ENCODE results near the gene DNAAF5.
A peak's percentile ranks its signal among the peaks of the same experiment; 100 is the strongest.

The DNAAF5 gene

DNA sequence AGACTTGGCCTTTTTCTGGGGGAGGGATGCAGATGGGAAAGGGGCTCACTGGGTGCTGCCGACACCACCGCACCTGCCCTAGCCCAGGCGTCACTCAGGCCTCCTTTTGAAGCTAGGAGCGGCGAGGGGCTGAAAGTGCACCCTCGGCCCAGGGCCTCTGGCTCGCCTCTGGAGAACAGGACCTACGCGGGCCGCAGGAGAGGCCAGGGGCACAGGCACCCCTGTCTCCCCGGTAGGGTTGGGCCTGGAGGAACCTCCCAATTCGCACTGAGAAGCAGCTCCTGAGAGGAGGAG is 47.1 kb downstream of the DNAAF5 start:
- H3K4me3 ChIP-seq, result no peak overlapping the region
- intact Hi-C loops (cut with DNase I; ENCODE audit: low total_unique reads), result loop anchor here (10.0 kb wide), 1 partner anchor 259 kb away; the partner anchor contains the start of gene PDGFA
- peaks cover 0 to 72% (median 33%) of the 10 kb centered on the region in 3 donors for H3K36me3 ChIP-seq
- no peaks in the 10 kb centered on the region for H3K9me3 ChIP-seq
- DNase-seq, result no peak
- no peaks in the 10 kb centered on the region for H3K27me3 ChIP-seq
- H3K4me1 ChIP-seq, result peaks cover 0 to 24% (median 18%) of the 10 kb centered on the region in 4 donors
- TF ChIP-seq, protein P1, sequence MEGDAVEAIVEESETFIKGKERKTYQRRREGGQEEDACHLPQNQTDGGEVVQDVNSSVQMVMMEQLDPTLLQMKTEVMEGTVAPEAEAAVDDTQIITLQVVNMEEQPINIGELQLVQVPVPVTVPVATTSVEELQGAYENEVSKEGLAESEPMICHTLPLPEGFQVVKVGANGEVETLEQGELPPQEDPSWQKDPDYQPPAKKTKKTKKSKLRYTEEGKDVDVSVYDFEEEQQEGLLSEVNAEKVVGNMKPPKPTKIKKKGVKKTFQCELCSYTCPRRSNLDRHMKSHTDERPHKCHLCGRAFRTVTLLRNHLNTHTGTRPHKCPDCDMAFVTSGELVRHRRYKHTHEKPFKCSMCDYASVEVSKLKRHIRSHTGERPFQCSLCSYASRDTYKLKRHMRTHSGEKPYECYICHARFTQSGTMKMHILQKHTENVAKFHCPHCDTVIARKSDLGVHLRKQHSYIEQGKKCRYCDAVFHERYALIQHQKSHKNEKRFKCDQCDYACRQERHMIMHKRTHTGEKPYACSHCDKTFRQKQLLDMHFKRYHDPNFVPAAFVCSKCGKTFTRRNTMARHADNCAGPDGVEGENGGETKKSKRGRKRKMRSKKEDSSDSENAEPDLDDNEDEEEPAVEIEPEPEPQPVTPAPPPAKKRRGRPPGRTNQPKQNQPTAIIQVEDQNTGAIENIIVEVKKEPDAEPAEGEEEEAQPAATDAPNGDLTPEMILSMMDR (IDR thresholded peaks at IDR 0.05), result no peak
- no peak overlapping the region for H3K27ac ChIP-seq

DNA sequence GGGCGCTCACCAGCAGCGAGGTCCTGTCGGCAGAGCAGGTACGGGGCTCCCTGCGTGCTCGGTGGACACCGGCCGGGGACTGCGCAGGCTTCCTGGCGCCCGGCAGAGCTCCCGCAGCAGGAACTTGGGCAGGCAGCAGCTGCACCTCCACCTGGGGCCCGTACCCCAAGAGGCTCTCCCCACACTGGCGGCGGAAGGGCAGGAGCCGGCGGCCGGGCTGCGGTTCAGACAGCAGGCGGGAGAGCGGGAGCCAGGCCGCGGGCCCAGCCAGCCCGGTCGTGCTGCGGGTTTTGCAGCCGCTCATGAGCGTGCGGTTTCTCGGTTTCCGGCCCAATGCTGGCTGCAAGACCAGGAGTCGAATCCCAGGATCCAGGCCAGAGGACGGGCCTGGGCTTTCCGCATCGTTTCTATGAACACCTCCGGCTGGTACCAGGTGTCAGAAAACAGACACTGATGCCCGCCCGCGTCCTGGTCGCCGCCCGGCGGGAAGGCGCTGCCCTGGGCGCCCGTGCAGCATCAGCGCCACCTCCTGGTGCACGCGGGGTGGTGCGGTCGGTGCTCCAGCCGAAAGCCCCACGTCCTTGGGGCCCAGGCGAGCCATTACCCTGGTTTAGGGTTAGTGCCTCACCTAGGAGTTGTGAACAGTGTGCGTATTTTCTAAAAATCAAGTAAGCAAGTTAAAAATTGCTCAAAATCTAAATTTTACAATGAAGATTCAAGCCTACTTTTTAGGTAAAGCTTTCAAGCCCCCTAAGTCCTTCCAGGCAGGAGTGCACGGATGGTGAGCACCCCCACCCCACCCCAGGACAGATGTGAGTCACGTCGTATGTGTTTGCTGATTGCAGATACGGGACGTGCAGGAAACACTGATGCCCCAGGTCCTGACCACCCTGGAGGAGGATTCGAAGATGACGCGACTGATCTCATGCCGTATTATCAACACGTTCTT is 47.9 kb downstream of the DNAAF5 start:
- intact Hi-C loops (cut with DNase I; ENCODE audit: low total_unique reads), result loop anchor here (2.0 to 10.0 kb wide), 2 partner anchors 260 to 452 kb away; partner anchors contain the start of gene PDGFA
- Histone ChIP-seq H3K9me3 (no peaks in the 10 kb centered on the region), H3K4me1 (peaks cover 0 to 32% (median 25%) of the 10 kb centered on the region in 4 donors), H3K27ac (no peak overlapping the region), H3K36me3 (peaks cover 0 to 66% (median 33%) of the 10 kb centered on the region in 3 donors), H3K4me3 (no peak overlapping the region), H3K27me3 (no peaks in the 10 kb centered on the region)
- TF ChIP-seq, protein P1 (IDR thresholded peaks at IDR 0.05), result peak; percentile 87 to 91
- DNase-seq, result no peak

DNA sequence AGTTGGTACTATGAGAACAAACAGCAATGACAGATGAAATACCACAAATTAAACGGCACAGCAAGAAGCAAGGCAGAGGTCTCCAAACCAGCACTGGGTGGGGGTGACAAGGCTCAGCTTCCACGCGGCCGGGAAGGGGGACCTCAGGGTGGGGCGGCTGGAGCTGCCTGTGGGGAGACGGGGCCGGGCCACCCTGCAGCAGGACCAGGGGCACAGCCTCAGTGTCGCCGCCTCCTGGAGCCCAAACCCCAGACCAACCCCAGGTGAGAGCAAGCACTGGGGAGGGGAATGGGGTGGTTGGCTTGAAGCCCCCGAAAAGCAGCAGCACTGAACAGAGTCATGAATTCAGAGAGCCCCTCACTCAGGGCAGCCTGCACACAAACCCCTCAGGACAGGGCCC is 49.9 kb downstream of the DNAAF5 start:
- Histone ChIP-seq H3K36me3 (peaks cover 0 to 67% (median 33%) of the 10 kb centered on the region in 3 donors), H3K4me3 (no peak overlapping the region), H3K4me1 (peaks cover 0 to 37% (median 20%) of the 10 kb centered on the region in 4 donors), H3K27me3 (no peaks in the 10 kb centered on the region), H3K9me3 (no peaks in the 10 kb centered on the region), H3K27ac (no peak overlapping the region)
- intact Hi-C loops (cut with DNase I; ENCODE audit: low total_unique reads), result loop anchor here (10.0 kb wide), 1 partner anchor 262 kb away; the partner anchor contains the start of gene PDGFA
- TF ChIP-seq, protein P1 (IDR thresholded peaks at IDR 0.05), result no peak
- DNase-seq, result no peak

DNA sequence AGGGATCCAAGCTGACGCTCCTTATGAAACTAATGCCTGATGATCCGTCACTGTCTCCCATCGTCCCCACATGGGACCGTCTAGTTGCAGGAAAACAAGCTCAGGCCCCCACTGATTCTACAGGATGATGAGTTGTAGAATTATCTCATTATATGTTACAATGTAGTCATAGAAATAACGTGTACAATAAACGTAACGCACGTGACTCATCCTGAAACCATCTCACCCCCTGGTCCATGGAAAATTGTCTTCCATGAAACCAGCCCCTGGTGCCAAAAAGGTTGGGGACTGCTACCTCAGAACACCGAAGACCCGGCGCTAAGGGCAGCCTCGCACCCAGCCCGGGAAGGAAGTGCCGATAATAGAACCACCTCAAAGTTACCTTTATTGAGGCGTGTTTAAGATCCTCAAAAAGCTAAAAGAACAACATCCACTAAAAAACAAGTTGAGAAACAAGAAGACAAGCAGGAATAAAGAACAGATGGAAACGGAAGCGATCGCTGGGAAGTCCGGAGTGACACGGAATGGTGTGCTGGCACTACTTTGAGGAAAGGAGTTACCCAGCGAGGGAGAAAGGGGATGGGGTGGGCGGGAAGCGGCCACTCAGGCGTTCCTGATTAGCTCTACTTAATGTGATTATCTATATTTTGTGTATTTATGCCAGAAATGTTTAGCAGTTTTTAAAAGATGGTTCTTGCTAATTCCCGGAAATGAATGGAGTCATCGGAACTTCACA is 50.7 kb downstream of the DNAAF5 start:
- no peak for DNase-seq
- intact Hi-C loops (cut with DNase I; ENCODE audit: low total_unique reads), result loop anchor here (10.0 kb wide), 1 partner anchor 262 kb away; the partner anchor contains the start of gene PDGFA

DNA sequence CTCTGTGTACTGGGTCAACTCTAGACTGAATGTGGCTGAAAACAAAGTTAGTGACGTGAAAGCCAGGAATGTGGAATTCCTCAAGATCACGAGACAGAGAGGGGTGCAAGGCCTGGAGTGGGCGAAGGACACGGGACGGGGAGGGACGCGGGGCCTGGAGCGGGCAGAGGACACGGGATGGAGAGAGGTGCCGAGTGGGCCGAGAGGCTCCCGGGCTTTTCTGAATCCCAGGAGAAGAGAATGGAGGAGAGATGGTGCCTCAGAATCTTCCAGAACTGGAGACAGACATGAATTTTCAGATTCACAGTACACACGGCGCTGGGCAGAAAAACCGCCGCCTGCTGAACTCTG is 51.2 kb downstream of the DNAAF5 start:
- no peak for DNase-seq
- TF ChIP-seq, protein P1 (IDR thresholded peaks at IDR 0.05), result no peak
- no peak overlapping the region for H3K4me3 ChIP-seq
- peaks cover 0 to 35% (median 15%) of the 10 kb centered on the region in 4 donors for H3K4me1 ChIP-seq
- H3K36me3 ChIP-seq, result peaks cover 0 to 72% (median 35%) of the 10 kb centered on the region in 3 donors
- intact Hi-C loops (cut with DNase I; ENCODE audit: low total_unique reads), result loop anchor here (10.0 kb wide), 1 partner anchor 263 kb away; the partner anchor contains the start of gene PDGFA
- H3K9me3 ChIP-seq, result no peaks in the 10 kb centered on the region
- H3K27ac ChIP-seq, result no peak overlapping the region
- H3K27me3 ChIP-seq, result no peaks in the 10 kb centered on the region

More for the DNA sequence above, 50.7 kb downstream of the DNAAF5 start:
- no peak overlapping the region for H3K27ac ChIP-seq
- no peak overlapping the region for H3K4me3 ChIP-seq
- H3K4me1 ChIP-seq, result peaks cover 0 to 37% (median 17%) of the 10 kb centered on the region in 4 donors
- no peaks in the 10 kb centered on the region for H3K27me3 ChIP-seq
- TF ChIP-seq, protein P1 (IDR thresholded peaks at IDR 0.05), result no peak
- H3K9me3 ChIP-seq, result no peaks in the 10 kb centered on the region
- H3K36me3 ChIP-seq, result peaks cover 0 to 72% (median 33%) of the 10 kb centered on the region in 3 donors
